HL-60 (cell line): ENCODE results near the gene SDK1.

ENCODE experiments used
- DNase-seq, 2 experiments: peaks; one replicate each; pipeline ENCODE4 v3.0.0-alpha.2; 2010 to 2020; ENCODE audit warnings: low read depth in 1 of 2, low spot score in 1 of 2
- H3K27ac ChIP-seq: fragments of 250-450 bp; sonication (Bioruptor Pico); replicated peaks from 2 replicates; pipeline ENCODE4 v1.5.1; 2020; ENCODE audit warnings: mild to moderate bottlenecking, moderate library complexity
- H3K27me3 ChIP-seq: fragments of 250-450 bp; sonication (Bioruptor Pico); 2 replicates; pipeline ENCODE4 v1.5.1; 2021; ENCODE audit warnings: mild to moderate bottlenecking, moderate library complexity; ENCODE audit not compliant: insufficient read depth, poor library complexity, severe bottlenecking
- H3K4me3 ChIP-seq: replicated peaks from 2 replicates; pipeline ENCODE4 v1.5.1; 2011; ENCODE audit warnings: mild to moderate bottlenecking, control low read depth, low read length; ENCODE audit not compliant: insufficient read depth
- GABPA ChIP-seq: IDR thresholded peaks from 2 replicates; pipeline ENCODE4 v1.6.1; 2012; ENCODE audit warnings: low read depth
- POLR2AphosphoS5 ChIP-seq: IDR thresholded peaks from 2 replicates; pipeline ENCODE4 v1.6.1; 2012; ENCODE audit warnings: low read depth
- SPI1 ChIP-seq: IDR thresholded peaks from 2 replicates; pipeline ENCODE4 v1.6.1; 2012; ENCODE audit warnings: low read depth, mild to moderate bottlenecking, borderline replicate concordance
- TF ChIP-seq, protein P1 (sequence below): IDR thresholded peaks from 2 replicates; pipeline ENCODE4 v1.6.1; 2012; ENCODE audit warnings: low read depth; ENCODE audit not compliant: insufficient replicate concordance
- TF ChIP-seq, protein P2 (sequence below): IDR thresholded peaks from one replicate; pipeline ENCODE4 v1.5.1; 2011; ENCODE audit warnings: low read length, control low read depth, inconsistent platforms; ENCODE audit not compliant: insufficient read depth

SDK1 gene

DNA sequence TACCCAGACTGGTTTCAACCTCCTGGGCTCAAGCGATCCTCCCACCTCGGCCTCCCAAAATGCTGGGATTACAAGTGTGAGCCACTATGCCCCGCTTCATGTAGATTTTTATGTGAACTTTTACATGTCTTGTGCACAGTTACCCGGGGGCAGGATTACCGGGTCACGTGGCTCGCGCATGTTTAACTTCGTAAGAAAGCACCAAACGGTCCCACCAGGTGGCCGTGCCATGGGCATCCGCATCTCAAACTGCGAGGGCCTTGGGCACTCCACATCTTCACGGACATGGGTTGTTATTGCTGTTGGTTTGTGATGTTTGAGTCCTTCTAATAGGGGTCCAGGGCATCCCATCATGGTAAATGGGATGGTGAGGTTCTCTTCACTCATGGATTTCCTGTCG lies 744.4 kb downstream of the SDK1 start:
- no peak for TF ChIP-seq GABPA
- TF ChIP-seq SPI1, result no peak
- TF ChIP-seq, protein P1, sequence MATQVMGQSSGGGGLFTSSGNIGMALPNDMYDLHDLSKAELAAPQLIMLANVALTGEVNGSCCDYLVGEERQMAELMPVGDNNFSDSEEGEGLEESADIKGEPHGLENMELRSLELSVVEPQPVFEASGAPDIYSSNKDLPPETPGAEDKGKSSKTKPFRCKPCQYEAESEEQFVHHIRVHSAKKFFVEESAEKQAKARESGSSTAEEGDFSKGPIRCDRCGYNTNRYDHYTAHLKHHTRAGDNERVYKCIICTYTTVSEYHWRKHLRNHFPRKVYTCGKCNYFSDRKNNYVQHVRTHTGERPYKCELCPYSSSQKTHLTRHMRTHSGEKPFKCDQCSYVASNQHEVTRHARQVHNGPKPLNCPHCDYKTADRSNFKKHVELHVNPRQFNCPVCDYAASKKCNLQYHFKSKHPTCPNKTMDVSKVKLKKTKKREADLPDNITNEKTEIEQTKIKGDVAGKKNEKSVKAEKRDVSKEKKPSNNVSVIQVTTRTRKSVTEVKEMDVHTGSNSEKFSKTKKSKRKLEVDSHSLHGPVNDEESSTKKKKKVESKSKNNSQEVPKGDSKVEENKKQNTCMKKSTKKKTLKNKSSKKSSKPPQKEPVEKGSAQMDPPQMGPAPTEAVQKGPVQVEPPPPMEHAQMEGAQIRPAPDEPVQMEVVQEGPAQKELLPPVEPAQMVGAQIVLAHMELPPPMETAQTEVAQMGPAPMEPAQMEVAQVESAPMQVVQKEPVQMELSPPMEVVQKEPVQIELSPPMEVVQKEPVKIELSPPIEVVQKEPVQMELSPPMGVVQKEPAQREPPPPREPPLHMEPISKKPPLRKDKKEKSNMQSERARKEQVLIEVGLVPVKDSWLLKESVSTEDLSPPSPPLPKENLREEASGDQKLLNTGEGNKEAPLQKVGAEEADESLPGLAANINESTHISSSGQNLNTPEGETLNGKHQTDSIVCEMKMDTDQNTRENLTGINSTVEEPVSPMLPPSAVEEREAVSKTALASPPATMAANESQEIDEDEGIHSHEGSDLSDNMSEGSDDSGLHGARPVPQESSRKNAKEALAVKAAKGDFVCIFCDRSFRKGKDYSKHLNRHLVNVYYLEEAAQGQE, result no peak
- TF ChIP-seq, protein P2, sequence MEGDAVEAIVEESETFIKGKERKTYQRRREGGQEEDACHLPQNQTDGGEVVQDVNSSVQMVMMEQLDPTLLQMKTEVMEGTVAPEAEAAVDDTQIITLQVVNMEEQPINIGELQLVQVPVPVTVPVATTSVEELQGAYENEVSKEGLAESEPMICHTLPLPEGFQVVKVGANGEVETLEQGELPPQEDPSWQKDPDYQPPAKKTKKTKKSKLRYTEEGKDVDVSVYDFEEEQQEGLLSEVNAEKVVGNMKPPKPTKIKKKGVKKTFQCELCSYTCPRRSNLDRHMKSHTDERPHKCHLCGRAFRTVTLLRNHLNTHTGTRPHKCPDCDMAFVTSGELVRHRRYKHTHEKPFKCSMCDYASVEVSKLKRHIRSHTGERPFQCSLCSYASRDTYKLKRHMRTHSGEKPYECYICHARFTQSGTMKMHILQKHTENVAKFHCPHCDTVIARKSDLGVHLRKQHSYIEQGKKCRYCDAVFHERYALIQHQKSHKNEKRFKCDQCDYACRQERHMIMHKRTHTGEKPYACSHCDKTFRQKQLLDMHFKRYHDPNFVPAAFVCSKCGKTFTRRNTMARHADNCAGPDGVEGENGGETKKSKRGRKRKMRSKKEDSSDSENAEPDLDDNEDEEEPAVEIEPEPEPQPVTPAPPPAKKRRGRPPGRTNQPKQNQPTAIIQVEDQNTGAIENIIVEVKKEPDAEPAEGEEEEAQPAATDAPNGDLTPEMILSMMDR, result no peak
- no peak for TF ChIP-seq POLR2AphosphoS5
- no peak for DNase-seq
- Histone ChIP-seq H3K27me3 (no peaks in the 10 kb centered on the region), H3K4me3 (no peak overlapping the region), H3K27ac (no peak overlapping the region)

DNA sequence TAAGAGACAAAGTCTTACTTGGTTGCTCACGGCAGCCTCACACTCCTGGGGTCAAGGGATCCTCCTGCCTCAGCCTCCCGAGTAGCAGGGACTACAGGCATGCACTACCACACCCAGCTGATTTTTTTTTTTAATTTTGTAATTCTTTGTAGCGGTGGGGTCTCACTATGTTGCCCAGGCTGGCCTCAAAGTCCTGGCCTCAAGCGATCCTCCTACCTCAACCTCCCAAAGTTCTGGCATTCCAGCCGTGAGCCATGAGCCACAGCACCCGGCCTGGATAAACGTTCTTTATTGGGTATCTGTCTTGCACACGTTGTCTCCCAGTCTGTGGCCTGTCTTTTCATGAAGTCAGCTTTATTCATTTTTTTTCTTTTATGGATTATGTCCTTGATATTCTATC lies 744.9 kb downstream of the SDK1 start:
- no peak for DNase-seq
- H3K4me3 ChIP-seq, result no peak overlapping the region
- no peaks in the 10 kb centered on the region for H3K27me3 ChIP-seq
- H3K27ac ChIP-seq, result no peak overlapping the region
- TF ChIP-seq GABPA (no peak), SPI1 (no peak), POLR2AphosphoS5 (no peak)
- TF ChIP-seq, protein P1, result no peak
- TF ChIP-seq, protein P2, result no peak

DNA sequence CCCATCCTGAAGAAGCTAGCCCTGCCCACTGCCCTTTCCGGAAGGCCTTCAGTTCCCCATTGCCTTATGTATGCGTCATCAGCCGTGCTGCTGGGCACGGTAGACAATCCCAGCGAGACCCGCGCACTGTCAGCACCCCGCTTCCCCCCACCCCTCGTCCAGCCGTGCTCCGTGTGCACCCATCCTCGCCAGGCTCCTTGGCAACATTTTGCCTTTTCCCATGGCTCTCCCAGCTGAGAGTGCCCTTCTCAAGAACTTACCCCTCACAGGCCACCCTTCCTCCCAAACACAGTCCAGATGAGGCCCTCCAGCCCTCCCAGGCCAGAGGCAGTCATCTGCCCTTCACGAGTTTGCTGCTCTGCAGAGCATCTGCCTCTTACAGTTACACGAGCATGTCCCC lies 747.3 kb downstream of the SDK1 start:
- no peak overlapping the region for H3K27ac ChIP-seq
- H3K4me3 ChIP-seq, result no peak overlapping the region
- no peaks in the 10 kb centered on the region for H3K27me3 ChIP-seq
- no peak for DNase-seq
- TF ChIP-seq GABPA, result no peak
- TF ChIP-seq POLR2AphosphoS5, result no peak
- TF ChIP-seq, protein P2, result no peak

DNA sequence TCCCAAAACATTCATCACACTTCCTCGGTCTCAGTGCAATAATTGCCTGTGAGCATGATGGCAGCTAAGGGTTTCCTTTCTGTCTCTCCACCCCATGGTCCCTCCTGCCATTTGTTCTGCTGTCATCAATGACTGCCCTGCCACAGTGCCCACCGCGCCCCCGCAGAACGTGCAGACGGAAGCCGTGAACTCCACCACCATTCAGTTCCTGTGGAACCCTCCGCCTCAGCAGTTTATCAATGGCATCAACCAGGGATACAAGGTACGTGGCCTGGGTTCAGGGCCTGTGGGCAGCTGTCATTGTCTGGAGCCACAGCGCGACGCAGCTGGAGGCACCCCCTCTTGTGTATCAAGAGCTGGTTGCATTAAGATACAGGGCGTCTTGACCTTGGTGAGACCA lies 748.1 kb downstream of the SDK1 start:
- H3K27ac ChIP-seq, result no peak overlapping the region
- H3K27me3 ChIP-seq, result no peaks in the 10 kb centered on the region
- TF ChIP-seq, protein P2, result no peak
- TF ChIP-seq, protein P1, result no peak
- no peak for TF ChIP-seq GABPA
- no peak overlapping the region for H3K4me3 ChIP-seq
- DNase-seq, result no peak
